PC-3 (cell line): Measurements from ENCODE around the gene PITPNB.

Source experiments
- CTCF ChIP-seq: fragments of 300-600 bp; sonication (generic); conservative IDR thresholded peaks from 2 replicates; pipeline ENCODE4 v1.5.1; 2017; ENCODE audit warnings: antibody characterized with exemption, low read depth, mild to moderate bottlenecking, low read length
- EZH2phosphoT487 ChIP-seq: fragments of 300-600 bp; sonication (generic); IDR thresholded peaks from 2 replicates; pipeline ENCODE4 v1.6.1; 2018; ENCODE audit warnings: mild to moderate bottlenecking, antibody characterized with exemption, low read length, borderline replicate concordance

- no peak for TF ChIP-seq CTCF
- TF ChIP-seq EZH2phosphoT487 = no peak
Observed at GRCh38 chr22:27832606-27833005, 86.5 kb downstream of the PITPNB start.
